Measurements from ENCODE around the gene CROCC.

DNA sequence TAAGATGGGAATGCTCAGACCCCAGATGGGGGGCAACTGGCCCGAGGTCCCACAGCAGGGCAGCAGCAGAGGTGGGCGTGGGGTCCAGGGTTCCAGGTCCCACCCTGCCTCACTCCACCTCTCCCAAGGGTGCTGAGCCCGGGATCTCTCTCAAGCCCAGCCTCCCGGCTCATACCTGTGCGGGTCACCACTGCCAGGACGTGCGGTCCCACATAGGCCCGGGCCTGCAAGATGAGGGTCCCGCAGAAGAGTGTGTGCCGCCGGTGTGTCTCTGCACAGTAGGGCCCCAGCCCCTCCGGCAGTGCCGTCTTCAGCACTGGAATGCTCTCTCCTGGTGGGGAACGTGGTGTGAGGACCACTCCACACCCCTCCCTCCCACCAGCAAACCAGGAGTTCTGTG, 75.1 kb downstream of the CROCC start:
- TF ChIP-seq, protein P1, sequence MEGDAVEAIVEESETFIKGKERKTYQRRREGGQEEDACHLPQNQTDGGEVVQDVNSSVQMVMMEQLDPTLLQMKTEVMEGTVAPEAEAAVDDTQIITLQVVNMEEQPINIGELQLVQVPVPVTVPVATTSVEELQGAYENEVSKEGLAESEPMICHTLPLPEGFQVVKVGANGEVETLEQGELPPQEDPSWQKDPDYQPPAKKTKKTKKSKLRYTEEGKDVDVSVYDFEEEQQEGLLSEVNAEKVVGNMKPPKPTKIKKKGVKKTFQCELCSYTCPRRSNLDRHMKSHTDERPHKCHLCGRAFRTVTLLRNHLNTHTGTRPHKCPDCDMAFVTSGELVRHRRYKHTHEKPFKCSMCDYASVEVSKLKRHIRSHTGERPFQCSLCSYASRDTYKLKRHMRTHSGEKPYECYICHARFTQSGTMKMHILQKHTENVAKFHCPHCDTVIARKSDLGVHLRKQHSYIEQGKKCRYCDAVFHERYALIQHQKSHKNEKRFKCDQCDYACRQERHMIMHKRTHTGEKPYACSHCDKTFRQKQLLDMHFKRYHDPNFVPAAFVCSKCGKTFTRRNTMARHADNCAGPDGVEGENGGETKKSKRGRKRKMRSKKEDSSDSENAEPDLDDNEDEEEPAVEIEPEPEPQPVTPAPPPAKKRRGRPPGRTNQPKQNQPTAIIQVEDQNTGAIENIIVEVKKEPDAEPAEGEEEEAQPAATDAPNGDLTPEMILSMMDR (IDR thresholded peaks at IDR 0.05; ENCODE audit: low read length): no peak
- no peak for TF ChIP-seq EZH2 (optimal IDR thresholded peaks at IDR 0.05; ENCODE audit: low read depth, low read length)

Measured in MM.1S (cell line).